Progenitor cell of endocrine pancreas (in vitro differentiated cells): ENCODE measurements around the gene TRPC4AP. TPM values are rescaled to one million over a fixed set of nuclear protein-coding genes. Genes with fewer than 3 reads are reported as not detected.
A peak's percentile ranks its signal among the peaks of the same experiment; 100 is the strongest.

ENCODE experiments used
- DNase-seq: peaks from one replicate; pipeline ENCODE4 v3.0.0; 2021; ENCODE audit warnings: low spot score; ENCODE audit not compliant: unreplicated experiment
- H3K27ac Mint-ChIP-seq: 2 replicates; pipeline ENCODE4 v1.8.0; 2021; ENCODE audit warnings: mild to moderate bottlenecking, moderate library complexity, mixed read lengths
- H3K27me3 Mint-ChIP-seq: 2 replicates; pipeline ENCODE4 v1.8.0; 2021; ENCODE audit warnings: mixed read lengths
- H3K36me3 Mint-ChIP-seq: 2 replicates; pipeline ENCODE4 v1.8.0; 2022; ENCODE audit warnings: mixed read lengths; ENCODE audit not compliant: insufficient read depth
- H3K4me1 Mint-ChIP-seq: 2 replicates; pipeline ENCODE4 v1.8.0; 2021; ENCODE audit warnings: low read depth, mixed read lengths
- H3K4me3 Mint-ChIP-seq: 2 replicates; pipeline ENCODE4 v1.8.0; 2021; ENCODE audit warnings: low read depth, mild to moderate bottlenecking, moderate library complexity, mixed read lengths
- H3K9me3 Mint-ChIP-seq: 2 replicates; pipeline ENCODE4 v1.8.0; 2021; ENCODE audit warnings: low read depth, mixed read lengths
- total RNA-seq: library from RNA; stranded (reverse); gene quantifications from 2 replicates; pipeline ENCODE4 v1.2.1, GENCODE V29; 2021
- TF ChIP-seq, protein P1 (sequence below): fragments of 200-600 bp; sonication (generic); IDR thresholded peaks from one replicate; pipeline ENCODE4 v1.5.0; 2021; ENCODE audit warnings: antibody characterized with exemption, mild to moderate bottlenecking; ENCODE audit not compliant: unreplicated experiment

TRPC4AP gene
- total RNA-seq, 1 donor from 2014 or later = 122 TPM

DNA sequence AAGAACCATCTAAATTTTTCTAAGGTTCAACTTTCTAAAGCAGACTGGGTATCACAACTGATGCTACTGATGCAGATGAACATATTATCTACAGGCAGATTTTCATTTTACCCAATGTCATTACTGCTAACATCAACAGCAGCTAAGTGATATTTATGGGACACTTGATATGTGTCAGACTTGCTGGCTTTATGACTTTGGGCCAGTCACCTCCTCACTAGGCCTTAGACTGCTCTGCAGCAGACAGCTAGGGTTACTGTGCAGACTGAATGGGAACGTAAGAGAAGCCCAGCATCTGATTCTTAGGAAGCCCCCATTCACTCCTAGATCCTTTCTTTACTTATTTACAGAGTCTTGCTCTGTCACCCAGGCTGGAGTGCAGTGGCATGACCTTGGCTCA, 70.8 kb downstream of the TRPC4AP start:
- Mint-ChIP-seq H3K27me3 (no peaks in the 10 kb centered on the region), H3K27ac (peak overlapping the region; percentile 7), H3K4me3 (no peak overlapping the region), H3K4me1 (no peaks in the 10 kb centered on the region), H3K9me3 (no peaks in the 10 kb centered on the region), H3K36me3 (peaks cover 19% of the 10 kb centered on the region)
- TF ChIP-seq, protein P1, sequence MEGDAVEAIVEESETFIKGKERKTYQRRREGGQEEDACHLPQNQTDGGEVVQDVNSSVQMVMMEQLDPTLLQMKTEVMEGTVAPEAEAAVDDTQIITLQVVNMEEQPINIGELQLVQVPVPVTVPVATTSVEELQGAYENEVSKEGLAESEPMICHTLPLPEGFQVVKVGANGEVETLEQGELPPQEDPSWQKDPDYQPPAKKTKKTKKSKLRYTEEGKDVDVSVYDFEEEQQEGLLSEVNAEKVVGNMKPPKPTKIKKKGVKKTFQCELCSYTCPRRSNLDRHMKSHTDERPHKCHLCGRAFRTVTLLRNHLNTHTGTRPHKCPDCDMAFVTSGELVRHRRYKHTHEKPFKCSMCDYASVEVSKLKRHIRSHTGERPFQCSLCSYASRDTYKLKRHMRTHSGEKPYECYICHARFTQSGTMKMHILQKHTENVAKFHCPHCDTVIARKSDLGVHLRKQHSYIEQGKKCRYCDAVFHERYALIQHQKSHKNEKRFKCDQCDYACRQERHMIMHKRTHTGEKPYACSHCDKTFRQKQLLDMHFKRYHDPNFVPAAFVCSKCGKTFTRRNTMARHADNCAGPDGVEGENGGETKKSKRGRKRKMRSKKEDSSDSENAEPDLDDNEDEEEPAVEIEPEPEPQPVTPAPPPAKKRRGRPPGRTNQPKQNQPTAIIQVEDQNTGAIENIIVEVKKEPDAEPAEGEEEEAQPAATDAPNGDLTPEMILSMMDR = no peak
- DNase-seq = no peak

- Mint-ChIP-seq H3K27me3 (no peaks in the 10 kb centered on the region), H3K9me3 (no peaks in the 10 kb centered on the region), H3K36me3 (peaks cover 18% of the 10 kb centered on the region), H3K4me1 (no peaks in the 10 kb centered on the region), H3K4me3 (no peak overlapping the region), H3K27ac (no peak overlapping the region)
- no peak for DNase-seq
- TF ChIP-seq, protein P1 = no peak
Observed at GRCh38 chr20:35021063-35021462, 71.5 kb downstream of the TRPC4AP start.

GRCh38 chr20:35020108-35020928, 72.3 kb downstream of the TRPC4AP start:
- no peaks in the 10 kb centered on the region for H3K9me3 Mint-ChIP-seq
- H3K27me3 Mint-ChIP-seq = no peaks in the 10 kb centered on the region
- H3K27ac Mint-ChIP-seq = peak overlapping the region; percentile 38
- no peak for DNase-seq
- no peaks in the 10 kb centered on the region for H3K4me1 Mint-ChIP-seq
- TF ChIP-seq, protein P1 = no peak
- H3K36me3 Mint-ChIP-seq = peaks cover 16% of the 10 kb centered on the region
- H3K4me3 Mint-ChIP-seq = no peak overlapping the region

DNA sequence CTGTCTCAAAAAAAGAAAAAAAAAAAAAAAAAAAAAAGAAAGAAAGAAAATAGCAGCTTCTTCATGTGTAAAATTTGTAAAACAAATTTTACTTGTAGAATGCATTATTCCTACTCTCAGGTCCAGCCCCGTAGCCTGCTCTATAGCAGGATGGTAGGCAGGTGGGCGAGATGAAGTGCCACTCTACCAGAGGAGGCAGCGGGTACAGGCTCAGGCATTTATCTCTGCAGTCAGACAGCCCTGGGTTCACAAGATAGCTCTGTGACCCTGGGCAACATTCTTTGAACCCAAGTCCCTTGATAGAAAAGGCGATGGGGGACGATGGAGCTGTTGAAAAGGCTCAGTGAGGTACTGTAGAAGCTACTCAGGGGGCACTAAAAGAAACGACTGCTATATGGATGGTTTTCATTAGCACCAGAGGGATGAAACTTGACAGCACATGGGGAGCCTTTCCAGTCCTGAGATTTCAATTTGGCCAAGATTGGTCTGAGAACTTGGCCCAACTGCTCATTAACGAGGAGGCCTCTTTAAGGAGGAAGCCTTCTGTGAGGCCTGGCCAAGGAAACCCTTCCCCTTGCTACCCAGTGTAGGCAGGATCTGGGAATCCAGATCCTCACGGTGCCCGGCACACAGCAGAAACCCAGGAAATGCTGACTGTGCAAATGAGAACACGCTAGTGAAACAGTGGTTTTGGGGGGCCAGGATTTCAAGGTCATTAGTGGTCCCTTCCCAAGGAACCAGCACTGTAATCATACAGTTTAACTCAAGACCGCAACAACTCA, 73.8 kb downstream of the TRPC4AP start:
- Mint-ChIP-seq H3K4me3 (no peak overlapping the region), H3K27me3 (no peaks in the 10 kb centered on the region), H3K27ac (no peak overlapping the region), H3K9me3 (no peaks in the 10 kb centered on the region), H3K36me3 (peaks cover 22% of the 10 kb centered on the region), H3K4me1 (no peaks in the 10 kb centered on the region)
- DNase-seq = no peak
- TF ChIP-seq, protein P1 = no peak

- no peak for DNase-seq
- H3K4me1 Mint-ChIP-seq = no peaks in the 10 kb centered on the region
- no peaks in the 10 kb centered on the region for H3K9me3 Mint-ChIP-seq
- no peak overlapping the region for H3K4me3 Mint-ChIP-seq
- TF ChIP-seq, protein P1 = no peak
- H3K36me3 Mint-ChIP-seq = peaks cover 21% of the 10 kb centered on the region
- H3K27me3 Mint-ChIP-seq = no peaks in the 10 kb centered on the region
- peak overlapping the region; percentile 50 for H3K27ac Mint-ChIP-seq
Observed at GRCh38 chr20:35017099-35017835, 75.3 kb downstream of the TRPC4AP start.
